NCI-H524 (cell line): ENCODE measurements around the gene HNRNPAB.
"Not testable (repeated sequence)": the region's sequence is repeated elsewhere in the genome, so short reads cannot be mapped to it uniquely, and the experiment has no call there.

ENCODE experiments used
- DNase-seq, 2 experiments: peaks; one replicate each; lab custom pipeline; 2025; lab: John Stamatoyannopoulos, UW

Gene HNRNPAB

DNA sequence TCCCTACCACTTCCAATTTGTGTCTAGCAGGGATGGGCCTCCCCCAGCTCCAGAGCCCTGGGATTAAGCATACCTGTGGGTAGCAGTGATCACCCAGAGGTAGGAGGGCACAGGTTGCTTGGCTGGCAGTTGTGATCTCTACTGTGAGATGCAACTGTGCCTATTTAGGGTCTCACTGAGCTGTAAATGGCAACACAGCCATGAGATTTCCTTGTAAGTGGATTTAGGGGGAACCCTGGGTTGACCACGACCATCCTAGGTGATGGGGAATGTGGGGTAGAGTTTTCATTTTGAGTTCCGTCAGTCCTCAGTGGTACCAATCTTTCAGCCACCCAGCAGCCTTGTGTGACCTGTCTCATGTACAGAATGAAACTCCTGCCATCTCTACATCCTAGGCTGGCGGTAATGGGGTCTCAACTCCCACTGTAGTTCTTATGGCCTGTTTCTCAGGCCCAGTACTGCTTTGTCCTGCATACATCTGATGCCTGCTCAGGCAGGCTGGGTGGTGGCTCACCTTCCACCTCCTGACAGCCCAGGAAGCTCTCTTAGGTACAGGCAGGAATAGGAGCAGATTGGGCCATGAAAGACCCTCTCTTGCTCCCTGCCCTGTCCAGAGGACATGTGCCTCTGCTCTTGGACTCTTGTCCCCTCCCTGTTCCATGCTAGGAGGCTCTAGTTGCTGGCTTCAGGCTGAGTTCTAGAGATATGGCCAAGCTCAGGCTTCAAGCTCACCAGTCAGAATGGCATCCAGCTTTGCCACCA is 8.1 kb downstream of the HNRNPAB start:
- DNase-seq = no peak

DNA sequence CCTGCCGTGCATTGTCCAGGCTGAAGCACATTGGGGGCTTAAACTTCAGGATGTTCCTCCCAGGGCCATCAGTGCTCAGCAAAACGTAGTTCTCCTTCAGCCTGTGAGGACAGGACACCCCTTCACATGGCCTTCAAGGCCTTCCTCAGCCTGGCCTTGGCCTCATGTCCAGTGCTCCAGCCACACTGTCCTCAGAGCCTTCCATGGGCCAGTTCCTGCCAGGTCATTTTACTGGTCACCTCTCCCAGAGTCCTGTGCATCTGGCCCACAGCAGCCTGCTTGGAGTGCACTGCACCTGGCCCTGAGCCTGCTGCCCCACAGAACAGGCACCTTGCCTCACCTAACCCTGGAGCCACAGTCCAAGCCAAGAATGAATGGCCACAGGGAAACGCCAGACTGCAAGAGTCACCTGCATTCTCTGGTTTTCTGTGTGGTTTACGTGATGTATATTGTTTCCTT is 8.7 kb downstream of the HNRNPAB start:
- no peak for DNase-seq

GRCh38 chr5:178213748-178214151 is 9.4 kb downstream of the HNRNPAB start:
- DNase-seq = no peak

DNA sequence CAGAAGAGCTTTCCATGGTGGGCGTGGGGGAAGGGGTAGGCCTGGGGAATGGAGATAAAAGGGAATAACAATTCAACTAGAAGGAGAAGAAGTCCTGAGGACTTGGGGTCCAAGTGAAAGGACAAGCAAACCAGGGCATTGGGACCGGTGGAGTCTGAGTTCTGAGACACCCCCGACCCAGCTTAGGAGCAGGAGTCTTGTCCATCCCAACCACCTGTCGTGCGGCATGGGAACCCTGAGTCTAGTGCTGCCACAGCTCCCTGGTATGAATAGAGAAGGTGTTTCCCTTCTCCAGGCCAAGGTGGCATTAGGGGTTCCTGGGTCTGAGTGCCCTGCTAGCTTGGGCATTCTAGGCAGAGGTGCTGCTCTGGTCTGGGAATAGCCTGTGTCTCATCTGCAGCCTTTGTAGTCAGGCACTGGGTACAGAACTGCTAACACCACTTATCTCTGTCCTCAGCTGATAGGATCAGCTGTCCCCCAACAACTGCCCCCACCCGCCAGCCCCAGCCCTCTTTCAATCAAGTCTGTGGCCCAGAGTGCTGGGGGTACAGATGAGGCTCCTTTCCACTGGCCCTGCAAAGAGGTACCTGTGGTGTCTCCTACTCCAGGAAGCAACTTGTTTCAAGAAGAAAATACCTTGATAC is 9.9 kb downstream of the HNRNPAB start:
- DNase-seq = no peak

GRCh38 chr5:178215280-178216002 is 11.1 kb downstream of the HNRNPAB start:
- DNase-seq = no peak

GRCh38 chr5:178216088-178216534 is 11.8 kb downstream of the HNRNPAB start:
- no peak for DNase-seq

GRCh38 chr5:178216779-178217178 is 12.4 kb downstream of the HNRNPAB start:
- no peak for DNase-seq

DNA sequence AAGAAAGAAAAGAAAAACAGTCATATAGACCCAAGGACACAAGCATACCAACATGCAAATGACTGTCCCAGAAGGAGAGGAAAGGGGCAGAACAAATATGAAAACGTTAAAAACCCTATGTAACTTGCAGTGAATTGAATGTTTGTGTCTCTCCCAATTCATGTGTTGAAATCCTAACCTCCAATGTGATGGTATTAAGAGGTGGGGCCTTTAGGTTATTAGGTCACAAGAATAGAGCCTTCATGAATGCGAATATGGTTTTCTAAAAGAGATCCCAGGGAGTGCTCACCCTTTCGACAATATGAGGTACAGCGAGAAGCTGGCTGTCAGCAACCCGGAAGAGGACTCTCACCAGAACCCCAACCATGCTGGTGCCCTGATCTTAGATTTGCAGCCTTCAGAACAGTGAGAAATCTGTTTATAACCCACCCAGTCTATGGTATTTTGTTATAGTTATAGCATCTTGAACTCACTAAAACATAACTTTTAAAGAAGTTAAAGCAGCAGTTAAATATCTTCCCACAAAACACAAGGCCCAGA is 14.0 kb downstream of the HNRNPAB start:
- no peak for DNase-seq

DNA sequence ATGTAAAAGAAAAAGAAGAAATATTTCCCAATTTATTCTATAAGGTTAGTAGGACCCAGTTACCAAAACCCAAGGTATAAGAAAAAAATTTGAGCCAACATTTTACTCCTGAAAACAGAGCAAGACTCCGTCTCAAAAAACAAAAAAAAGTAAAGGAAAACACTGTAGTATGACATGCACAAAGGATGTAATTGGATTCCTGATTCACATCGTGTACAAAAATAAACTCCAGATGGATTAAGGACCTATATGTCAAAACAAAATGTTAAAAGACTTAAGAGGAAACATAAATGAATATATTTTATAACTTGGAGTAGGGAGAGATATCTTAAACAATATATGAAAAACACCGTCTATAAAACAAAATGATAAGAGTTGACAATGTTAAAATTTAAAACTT is 14.5 kb downstream of the HNRNPAB start:
- DNase-seq = no peak

- DNase-seq = no peak
Measured at GRCh38 chr5:178221282-178221681, 16.9 kb downstream of the HNRNPAB start.

GRCh38 chr5:178221853-178222252 is 17.5 kb downstream of the HNRNPAB start:
- DNase-seq = no peak

DNA sequence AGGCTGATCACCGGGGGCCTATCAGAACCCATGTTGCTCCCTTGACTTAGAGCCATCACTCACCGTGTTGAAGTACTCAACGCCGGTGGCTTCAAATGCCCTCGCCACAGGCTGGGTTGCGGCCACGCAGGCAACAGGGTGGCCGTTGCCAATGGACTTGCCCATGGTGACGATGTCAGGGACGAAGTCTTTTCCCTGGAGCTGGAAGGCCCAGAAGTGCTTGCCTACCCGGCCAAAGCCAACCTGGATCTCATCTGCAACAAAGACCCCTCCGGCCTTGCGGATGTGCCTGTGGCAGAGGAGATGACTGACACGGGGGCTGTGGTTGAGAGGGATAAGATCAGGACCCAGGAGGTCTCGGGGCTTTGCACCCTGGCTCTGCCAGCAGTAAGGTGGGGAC is 18.0 kb downstream of the HNRNPAB start:
- no peak for DNase-seq

DNA sequence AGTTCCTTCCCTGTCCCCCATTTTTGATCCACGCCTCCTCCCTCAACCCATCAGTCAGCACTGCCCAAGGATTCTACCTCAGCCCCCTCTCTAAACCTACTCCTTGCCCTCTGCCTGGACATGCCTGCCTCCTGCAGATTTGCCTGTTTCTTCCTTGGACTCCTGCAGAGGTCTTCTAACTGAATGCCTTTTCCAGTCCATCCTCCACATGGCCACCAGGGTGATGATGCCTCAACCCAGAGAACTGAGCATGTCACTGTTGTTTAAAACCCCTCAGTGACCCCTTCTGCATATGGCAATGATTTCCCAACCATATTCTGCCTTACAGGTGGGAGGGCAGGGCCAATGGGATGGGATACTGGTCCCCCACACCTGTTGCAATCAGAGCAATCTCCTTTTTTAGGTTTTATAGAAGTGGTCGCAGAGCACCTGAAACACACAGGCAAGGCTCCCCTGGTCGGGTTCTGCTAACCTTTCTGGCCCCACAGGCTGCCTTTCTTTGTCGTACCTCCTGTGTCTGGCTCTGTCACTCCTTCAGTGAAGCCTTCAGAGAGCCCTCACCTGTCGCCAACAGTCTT is 19.0 kb downstream of the HNRNPAB start:
- no peak for DNase-seq

DNA sequence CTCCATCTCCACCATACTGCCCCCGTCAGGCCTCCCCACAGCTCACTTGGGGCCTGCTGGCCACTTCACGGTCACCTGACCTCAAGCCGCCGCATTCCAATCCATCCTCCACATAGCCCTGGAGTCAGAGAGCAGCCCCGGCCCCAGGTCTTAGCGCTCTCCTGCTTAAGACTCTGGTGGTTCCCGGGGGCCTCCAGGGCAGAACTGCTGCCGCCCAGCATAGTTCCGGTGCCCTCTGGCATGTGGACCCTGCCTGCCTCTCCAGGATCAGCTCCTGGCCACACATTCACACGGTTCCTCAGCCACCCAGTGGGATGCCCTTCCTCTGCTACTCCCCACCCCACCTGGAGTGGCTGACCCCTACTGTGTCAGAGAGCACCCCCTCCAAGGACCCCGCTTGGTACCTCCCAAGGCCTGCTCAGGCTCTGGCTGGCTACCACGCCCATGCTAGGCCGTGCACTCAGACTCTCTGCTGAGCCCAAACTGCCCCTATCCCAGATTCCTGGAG is 19.5 kb downstream of the HNRNPAB start:
- DNase-seq = no peak

DNA sequence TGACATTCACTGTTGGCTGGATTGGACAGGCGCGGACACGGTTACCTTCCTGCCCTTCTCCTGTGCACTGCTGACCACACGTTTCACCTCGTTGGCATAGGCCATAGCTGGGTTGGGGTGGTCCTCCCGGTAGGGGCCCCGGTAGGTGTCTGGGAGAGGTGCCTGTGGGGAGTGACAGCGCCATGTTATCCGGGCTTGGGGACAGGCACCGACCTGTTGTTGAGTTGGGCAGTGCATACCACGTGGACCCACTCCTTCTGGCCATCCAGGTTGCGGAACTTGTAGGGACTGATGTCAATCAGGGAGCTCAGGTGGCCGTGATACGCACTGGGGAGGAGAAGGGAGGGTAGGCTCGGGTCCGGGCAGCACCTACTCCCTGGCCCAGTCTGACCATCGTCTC is 20.1 kb downstream of the HNRNPAB start:
- no peak for DNase-seq

DNA sequence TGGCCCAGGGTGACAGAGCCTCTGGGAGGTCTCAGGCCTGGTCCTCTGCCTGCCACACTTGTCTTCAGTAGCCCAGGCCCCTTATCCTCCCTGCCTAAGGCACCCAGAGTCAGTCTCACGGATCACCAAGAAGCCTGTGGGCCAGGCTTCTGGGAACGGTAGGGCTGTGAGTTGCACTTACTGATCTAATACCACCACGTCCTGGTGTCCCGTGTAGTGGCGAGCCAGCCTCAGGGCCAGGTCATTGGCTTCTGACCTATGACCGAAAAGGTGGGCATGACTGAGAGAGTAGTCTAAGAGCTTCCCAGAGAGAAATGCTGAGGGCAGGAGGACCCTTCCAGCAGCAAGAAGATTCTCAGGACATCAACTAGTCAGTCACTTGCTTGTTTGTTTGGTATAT is 20.8 kb downstream of the HNRNPAB start:
- no peak for DNase-seq

DNA sequence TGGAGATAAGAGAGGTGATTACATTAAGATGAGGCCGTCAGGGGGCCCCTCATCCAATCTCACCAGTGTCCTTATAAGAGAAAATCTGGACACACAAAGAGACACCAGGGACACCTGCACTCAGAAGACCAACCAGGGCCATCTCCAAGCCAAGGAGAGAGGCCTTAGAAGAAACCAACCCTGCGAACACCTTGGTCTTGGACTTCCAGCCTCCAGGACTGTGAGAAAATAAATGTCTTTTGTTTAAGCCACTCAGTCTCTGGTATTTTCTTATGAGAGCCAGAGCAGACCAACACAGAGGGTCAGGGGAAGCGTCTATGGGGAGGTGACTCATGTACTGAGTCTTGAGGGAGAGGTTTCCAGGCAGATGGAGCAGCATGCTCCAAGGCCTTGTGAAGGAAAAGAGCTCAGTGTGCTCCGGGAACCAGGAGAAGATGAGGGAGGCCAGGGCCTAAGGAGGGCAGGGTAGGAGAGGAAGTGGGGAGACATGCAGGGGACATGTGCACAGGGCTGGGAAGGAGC is 22.9 kb downstream of the HNRNPAB start:
- no peak for DNase-seq

- DNase-seq = no peak
Measured at GRCh38 chr5:178227929-178228328, 23.6 kb downstream of the HNRNPAB start.

- no peak for DNase-seq
Measured at GRCh38 chr5:178228609-178229008, 24.3 kb downstream of the HNRNPAB start.

DNA sequence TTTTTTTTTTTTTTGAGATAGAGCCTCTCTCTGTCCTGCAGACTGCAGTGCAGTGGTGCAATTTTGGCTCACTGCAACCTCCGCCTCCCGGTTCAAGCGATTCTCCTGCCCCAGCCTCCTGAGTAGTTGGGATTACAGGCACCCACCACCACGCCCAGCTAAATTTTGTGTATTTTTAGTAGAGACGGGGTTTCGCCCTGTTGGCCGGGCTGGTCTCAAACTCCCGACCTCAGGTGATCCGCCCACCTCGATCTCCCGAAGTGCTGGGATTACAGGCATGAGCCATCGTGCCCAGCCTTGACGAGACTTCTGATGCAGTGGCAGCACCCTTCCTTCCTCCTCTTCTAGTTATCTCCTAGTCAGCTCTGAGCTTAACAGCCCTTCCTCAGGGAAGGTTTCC is 24.8 kb downstream of the HNRNPAB start:
- DNase-seq = not testable (repeated sequence)

- no peak for DNase-seq
Measured at GRCh38 chr5:178229861-178230260, 25.5 kb downstream of the HNRNPAB start.
